Raji (cell line): Measurements from ENCODE around the gene ANK3.

Experiments
- POLR2A ChIP-seq: IDR thresholded peaks from 2 replicates; pipeline ENCODE4 v1.6.1; 2011; ENCODE audit warnings: low read depth, low read length, control low read depth; ENCODE audit not compliant: insufficient read depth

The ANK3 gene

DNA sequence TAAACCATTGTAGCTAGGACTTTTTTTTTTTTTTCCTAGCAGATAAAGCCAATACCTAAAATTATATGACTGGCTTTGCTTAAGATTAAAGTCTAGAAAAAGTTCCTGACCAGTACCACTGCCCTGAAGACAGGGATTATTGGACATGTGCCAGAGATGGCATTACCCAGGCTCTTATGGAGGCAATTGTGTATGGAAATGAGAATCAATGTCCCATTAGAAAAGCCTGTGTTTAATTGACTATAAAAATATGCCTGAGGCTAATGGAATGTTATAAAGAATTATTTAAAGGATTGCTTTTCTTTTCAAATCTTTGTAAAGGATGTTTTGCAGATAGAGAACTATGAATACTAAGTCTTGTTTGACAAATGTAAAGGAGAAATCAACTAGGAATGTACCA lies 196.7 kb downstream of the ANK3 start:
- no peak for TF ChIP-seq POLR2A

DNA sequence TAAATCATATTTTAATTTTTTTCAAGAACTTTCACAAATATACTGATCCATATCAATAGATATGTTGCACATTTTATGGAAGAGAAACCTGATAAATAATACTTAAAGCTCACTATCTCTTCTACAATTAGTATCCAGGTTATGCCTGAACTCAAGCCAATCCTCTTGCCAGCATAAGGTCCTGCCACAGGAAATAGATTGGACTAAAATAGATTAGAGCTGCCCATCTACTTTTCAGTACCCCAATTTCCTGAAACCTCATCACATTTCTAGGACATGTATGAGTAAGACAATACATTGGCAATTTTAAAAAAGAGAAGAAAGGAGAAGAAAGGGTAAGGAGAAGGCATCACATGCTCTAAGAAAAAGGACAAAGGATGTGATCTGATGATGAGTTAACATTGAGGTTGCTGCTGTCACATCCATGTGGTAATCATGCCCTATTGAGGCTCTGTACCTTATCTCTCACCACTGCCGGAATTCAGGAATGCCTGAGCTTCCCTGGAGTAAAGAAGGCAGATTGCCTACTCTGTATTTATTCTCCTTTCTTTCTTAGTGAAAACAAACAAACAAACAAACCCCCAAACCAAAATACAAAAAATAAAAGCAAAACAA lies 199.7 kb downstream of the ANK3 start:
- TF ChIP-seq POLR2A, result no peak

DNA sequence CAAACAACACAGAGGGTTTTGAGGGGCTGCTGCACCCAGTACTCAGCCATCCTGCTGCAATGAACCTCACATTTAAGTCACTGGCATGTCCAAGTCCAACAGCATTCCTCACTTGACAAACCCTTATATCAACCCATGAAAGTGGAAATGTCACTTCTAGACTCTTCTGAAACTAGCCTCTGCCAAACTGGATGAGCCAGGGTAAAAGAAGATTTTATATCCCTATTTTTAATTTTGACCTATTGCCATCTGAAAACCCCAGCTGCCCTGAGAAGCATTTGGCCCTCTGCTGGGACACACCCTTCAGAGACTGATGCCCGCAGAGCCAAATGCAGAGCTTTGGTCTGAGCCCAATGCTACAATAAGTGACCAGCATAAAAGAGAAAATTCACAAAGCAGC lies 201.1 kb downstream of the ANK3 start:
- no peak for TF ChIP-seq POLR2A

DNA sequence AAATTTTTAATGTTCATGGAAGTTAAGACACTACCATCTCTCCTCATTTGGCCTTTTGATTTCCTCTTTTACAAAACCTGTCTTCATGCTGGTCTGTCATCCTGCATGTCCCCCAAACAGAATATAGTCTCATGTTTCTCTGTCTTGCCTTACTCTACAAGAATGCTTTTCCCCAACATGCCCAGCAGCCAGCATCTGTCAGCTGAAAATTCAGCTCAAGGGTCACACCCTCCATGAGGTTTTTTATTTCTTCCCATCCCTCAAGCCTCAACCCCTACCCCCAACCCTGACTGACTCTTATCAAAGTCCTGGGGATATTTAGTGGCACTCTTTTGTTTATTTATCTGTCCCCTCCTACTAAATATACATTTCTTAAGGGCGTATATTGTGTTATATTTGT lies 202.0 kb downstream of the ANK3 start:
- TF ChIP-seq POLR2A, result no peak

DNA sequence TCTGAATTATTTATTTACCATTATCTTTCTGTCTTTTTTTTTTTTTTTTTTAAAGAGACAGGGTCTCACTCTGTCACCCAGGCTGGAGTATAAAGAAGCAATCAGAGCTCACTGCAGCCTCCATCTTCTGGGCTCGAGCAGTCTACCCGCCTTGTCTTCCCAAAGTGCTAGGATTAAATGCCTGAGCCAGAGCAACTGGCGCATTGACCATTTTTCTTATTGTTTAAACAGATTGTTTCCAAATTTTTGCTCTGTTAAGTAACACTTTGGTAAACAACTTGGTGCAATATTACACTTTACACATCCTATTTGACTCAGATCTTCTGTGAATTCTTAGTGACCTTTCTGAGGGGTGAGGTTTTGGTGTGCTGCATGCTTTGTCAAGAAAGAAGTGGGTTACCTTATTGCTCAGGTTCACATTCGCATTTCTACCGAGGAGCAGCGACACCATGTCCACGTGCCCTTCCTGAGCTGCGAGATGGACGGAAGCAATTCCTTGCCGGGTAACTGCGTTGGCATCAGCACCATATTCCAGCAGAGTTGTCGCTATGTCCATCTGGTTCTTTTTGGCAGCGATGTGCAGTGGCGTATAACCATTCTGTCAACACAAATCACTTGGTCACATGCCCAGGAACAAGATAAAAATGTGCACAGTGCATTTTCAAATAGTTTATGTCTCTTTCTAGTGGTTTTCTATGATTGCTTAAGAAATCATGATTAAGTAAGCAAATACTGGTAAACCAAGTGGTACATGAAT lies 203.2 kb downstream of the ANK3 start:
- no peak for TF ChIP-seq POLR2A

DNA sequence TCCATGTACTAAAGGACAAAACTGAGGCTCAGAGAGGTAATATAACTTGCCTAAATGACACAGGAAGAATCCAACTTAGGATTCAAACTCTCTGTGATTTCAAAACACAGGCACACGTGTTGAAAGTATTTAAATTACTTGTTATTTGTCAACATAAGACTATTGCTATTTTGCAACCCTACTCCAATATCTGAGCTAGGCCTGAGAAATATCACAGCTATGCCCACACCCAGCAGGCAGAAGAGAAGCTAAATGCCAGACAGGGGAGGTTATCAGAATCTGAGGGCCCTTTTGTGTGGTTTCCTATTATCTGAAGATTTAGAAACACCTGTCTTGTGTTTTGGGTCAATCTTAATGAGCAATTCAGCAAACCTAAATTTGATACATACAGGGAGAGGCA lies 204.3 kb downstream of the ANK3 start:
- TF ChIP-seq POLR2A, result no peak

DNA sequence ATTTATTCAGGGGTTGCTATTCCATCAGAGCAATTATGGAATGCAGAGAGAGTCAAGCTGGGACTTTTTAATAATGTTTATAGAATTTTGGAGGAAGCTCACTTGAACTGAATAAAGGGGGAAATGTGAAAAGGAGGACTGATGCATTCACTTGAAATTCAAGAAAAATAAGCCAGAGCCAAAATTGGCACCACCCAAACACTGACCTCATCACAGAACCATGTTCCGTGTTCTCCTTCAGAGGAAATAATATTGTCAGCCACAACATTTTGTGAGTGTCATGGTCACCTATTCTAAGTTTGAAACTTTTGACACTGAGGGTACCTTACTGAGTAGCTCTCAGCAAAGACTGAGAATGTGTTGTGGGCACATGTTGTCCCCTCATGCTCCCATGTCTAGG lies 207.0 kb downstream of the ANK3 start:
- TF ChIP-seq POLR2A, result no peak

DNA sequence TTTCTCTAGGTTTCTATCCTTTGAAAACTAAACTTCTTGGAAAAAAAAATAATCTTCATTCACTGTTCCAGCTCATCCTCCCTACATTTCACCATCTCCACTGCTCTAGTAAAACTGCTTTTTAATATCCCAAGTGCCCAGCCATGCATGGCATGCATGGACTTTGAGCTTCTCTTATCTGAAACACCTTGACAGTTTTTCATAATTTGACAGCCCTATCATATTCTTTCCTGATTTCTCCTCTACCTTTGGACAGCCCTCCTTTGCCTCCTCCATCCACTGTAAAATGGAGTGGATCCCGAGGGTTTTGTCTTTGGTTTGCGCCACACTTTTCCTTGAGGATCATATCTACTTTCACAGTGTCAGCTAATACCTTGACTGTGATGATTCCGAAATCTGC lies 212.8 kb downstream of the ANK3 start:
- TF ChIP-seq POLR2A, result no peak

DNA sequence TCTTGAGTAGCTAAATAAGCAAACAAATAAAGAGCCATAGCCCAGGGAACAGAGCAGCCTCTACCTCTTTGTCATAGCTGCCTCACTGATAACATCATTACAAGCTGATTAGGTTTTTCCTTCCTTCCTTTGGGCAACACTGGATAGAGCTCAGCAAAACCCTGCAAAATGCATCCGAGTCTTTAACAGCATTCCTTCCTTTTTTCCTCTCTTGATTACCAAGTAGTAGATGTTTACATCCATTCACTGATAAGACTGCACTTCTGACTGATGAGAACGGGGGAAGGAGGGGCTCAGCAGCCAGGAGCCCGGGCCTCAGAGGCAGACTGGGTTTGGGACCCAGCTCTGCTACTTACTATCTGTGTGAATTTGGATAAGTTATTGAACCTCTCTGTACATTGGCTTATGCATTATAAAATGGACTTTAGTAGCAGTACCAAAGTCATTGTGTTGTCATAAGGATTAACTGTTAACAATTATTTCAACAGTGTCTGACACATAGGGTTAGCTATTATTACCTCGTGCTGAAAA lies 214.2 kb downstream of the ANK3 start:
- TF ChIP-seq POLR2A, result no peak

DNA sequence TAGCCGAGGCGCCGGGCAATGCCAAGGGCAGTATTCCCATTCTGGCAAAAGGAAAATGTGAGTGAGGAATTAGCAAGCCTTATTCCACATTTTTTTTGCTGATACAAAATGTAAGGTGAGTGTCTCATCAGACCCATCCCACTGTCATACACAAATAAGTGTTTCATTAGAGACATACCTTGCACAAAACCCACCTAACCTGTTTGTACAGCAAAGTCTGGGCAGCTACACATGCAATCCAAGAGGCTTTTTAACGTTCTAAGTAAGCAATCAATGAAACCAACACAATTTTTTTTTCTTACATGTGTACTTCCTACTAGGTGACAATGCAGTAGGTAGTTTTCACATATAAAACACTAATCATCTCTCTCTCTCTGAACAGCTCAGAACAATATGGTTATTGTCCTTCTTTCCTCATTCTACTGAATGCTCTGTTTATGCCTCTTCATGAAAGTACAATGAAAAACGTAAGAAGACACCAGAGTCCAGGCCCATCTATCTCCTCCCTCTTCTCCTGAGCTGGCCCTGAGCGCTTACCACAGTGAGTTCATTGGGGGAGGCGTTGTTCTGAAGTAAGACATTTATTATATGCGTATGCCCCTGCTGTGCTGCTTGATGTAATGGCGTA lies 217.2 kb downstream of the ANK3 start:
- no peak for TF ChIP-seq POLR2A

DNA sequence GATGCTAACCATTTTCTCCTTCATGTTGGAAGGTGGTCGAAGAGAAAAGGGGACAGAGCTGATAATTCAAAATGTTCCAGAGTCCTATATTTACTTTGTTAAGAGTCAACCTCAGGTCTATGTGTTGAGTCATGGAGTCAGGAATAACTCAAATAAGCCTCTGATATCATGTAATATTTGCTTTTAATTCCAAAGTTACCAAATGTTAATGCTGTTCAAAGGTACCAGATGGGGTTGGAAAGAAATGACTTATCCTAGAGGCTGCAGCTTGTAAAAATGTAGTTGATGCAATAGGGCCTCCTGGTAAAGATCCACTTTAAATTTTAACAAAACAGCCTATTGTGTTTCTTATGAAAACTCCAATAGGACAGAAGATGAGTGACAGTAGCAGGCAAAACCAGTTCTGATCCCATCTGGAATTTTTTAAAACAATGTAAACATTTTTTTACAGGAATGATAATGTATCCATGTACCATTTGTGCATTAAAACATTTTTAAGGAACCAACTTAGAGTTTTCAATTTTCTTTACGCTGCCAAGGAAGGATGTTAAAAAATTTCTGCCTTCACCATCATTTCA lies 218.2 kb downstream of the ANK3 start:
- TF ChIP-seq POLR2A, result no peak

DNA sequence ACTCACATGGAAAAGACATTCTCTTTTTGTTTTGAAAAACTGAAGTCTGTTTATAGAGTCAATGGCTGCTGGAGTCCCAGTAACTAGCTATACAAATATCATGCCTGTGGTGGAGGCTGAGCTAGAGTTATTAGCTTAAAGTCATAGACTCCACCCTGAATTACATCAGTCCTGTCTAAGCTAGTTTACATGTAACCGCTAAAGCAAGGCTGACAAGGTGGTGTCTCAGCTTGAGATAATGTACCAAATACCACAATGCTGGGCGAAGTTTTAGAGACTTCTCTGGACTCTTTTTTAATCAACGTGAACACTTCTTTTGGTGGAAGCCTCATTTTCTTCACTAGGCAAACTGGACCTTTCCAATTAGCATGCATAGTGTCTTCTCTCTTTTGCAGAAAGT lies 219.4 kb downstream of the ANK3 start:
- no peak for TF ChIP-seq POLR2A

DNA sequence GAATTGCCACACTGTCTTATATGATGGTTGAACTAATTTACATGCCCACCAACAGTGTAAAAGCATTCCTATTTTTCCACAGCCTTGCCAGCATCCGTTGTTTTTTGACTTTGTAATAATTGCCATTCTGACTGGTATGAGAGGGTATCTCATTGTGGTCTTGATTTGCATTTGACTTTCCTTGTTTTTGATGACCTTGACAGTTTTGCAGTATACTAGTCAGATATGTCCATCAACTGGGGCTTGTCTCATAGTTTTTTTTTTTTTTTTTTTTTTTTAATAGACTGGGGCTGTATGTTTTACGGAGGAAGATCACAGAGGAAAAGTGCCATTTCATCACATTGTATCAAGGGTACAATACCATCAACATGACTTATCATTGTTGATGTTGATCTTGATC lies 220.6 kb downstream of the ANK3 start:
- no peak for TF ChIP-seq POLR2A

DNA sequence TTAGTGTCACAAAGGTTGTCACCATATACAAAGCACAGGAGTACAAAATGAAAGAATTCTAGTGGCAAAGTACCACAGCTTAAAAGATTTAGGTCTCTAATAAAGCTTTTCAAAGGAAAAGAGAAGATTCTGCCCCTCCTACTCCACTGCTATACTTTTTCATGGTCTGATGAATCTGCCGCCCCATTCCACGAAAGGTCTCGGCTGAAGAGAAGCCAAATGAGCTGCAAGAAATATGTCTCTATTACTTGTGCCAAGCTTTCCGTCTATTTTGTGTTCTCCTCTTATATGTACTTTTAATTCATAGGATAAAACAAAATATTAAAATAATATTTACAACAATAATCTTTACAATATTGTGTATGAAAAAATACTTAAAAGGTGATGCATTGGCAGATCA lies 222.6 kb downstream of the ANK3 start:
- no peak for TF ChIP-seq POLR2A

DNA sequence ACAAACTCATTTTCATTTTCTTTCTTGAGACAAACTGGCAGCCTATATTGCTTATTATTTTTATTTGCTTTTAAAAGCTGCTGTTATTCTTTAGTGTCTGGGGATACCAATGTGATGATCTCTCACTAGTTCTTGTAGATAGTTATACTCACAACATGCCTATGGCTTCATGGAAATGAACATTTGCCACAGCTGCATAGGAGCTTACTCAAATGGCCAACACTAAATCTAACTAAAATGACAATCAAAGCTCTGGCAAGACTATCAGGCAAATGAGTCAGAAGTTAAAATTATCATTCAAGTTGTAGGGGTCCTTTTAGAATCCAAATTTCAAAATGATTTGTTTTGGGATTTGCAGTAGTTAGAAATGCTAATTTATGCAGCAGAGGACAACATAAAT lies 225.9 kb downstream of the ANK3 start:
- no peak for TF ChIP-seq POLR2A

DNA sequence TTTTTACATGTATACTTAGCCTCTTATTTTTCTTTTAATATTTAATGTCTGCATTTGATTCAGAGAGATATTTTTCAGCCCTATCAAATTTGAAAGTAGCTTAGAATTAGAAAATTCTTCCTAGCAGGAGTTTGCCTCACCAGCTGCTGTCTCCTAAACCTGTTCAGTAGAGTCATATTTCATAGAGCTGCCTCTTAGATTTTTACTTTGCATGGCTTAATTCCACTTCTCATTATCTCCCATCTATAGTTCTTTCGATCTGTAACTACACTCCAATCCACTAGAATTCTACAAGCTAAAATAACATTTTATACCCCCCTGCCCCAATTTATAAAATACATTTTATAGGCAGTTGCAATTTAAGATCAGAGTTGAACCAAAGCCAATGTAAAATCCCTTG lies 227.0 kb downstream of the ANK3 start:
- no peak for TF ChIP-seq POLR2A
